Panc1 (cell line): ENCODE measurements around the gene ADARB1. TPM values are rescaled to one million over a fixed set of nuclear protein-coding genes. Genes with fewer than 3 reads are reported as not detected.
A peak's percentile ranks its signal among the peaks of the same experiment; 100 is the strongest.

Source experiments
- ATAC-seq: fragments of 200-7000 bp; cut with Tn5 transposase; 2 replicates; pipeline ENCODE4 v1.9.1; 2020; ENCODE audit warnings: mild to moderate bottlenecking, moderate library complexity
- BruUV-seq: library from RNA; stranded (reverse); fragments of 400-500 nt; replicated peaks from 2 replicates; lab custom pipeline; 2021; lab: Mats Ljungman, UMichigan
- CTCF ChIA-PET: fragments of 300-600 bp; sonication (Branson Sonifier 250); formaldehyde crosslinking; loops from one replicate; lab custom pipeline; 2022; ENCODE audit warnings: antibody characterized with exemption; lab: Charles Lee
- POLR2A ChIA-PET: fragments of 300-600 bp; sonication (Branson Sonifier 250); formaldehyde crosslinking; loops from one replicate; lab custom pipeline; 2022; ENCODE audit warnings: antibody characterized with exemption; lab: Charles Lee
- DNase-seq: peaks from one replicate; pipeline ENCODE4 v3.0.0-alpha.2; 2010; ENCODE audit warnings: low read depth, low spot score
- H3K27ac ChIP-seq: 2 replicates; pipeline ENCODE4 v1.5.1; 2011; ENCODE audit warnings: mild to moderate bottlenecking, low read length, inconsistent platforms
- H3K27me3 ChIP-seq: fragments of 200-500 bp; sonication (Bioruptor generic); 2 replicates; pipeline ENCODE4 v1.6.0; 2014; ENCODE audit warnings: low read length, inconsistent platforms; ENCODE audit not compliant: control insufficient read depth, insufficient read depth
- H3K36me3 ChIP-seq: fragments of 200-500 bp; sonication (Bioruptor generic); 2 replicates; pipeline ENCODE4 v1.5.1; 2014; ENCODE audit warnings: inconsistent platforms, mild to moderate bottlenecking, low read length, moderate library complexity; ENCODE audit not compliant: control insufficient read depth, insufficient read depth
- H3K4me1 ChIP-seq: 2 replicates; pipeline ENCODE4 v1.5.1; 2011; ENCODE audit warnings: inconsistent platforms, mild to moderate bottlenecking, low read length, moderate library complexity; ENCODE audit not compliant: control insufficient read depth, insufficient read depth
- H3K4me3 ChIP-seq, 2 experiments: 2 replicates each; pipeline ENCODE4 v1.5.1; 2011 to 2012; ENCODE audit warnings: low read depth in 2 of 2, low read length in 2 of 2, mild to moderate bottlenecking in 2 of 2, inconsistent platforms in 1 of 2, moderate library complexity in 1 of 2
- H3K9me3 ChIP-seq: fragments of 200-500 bp; sonication (Bioruptor generic); 2 replicates; pipeline ENCODE4 v1.5.1; 2014; ENCODE audit warnings: low read depth, mild to moderate bottlenecking, inconsistent platforms, low read length, moderate library complexity; ENCODE audit not compliant: control insufficient read depth, insufficient read depth
- POLR2AphosphoS5 ChIP-seq: IDR thresholded peaks from 2 replicates; pipeline ENCODE4 v1.6.1; 2012; ENCODE audit warnings: mild to moderate bottlenecking, low read depth, low read length, moderate library complexity
- SIN3A ChIP-seq: IDR thresholded peaks from 2 replicates; pipeline ENCODE4 v1.6.1; 2012; ENCODE audit warnings: low read depth, mild to moderate bottlenecking, low read length, moderate library complexity, borderline replicate concordance; ENCODE audit not compliant: insufficient read depth
- TCF7L2 ChIP-seq: IDR thresholded peaks from 2 replicates; pipeline ENCODE4 v1.6.1; 2011; ENCODE audit warnings: mild to moderate bottlenecking, low read depth, low read length, inconsistent platforms
- in situ Hi-C: cut with HindIII; loops from 2 replicates; pipeline ENCODE4 v1.10.0; 2016; ENCODE audit warnings: low sequenced_read_pairs, low pct_unique_long_range_greater_than_20kb
- intact Hi-C: fragments of 100-400 bp; cut with micrococcal nuclease; formaldehyde crosslinking; loops from one replicate; pipeline ENCODE4 v1.10.0; 2022; ENCODE audit not compliant: unreplicated experiment
- total RNA-seq: library from RNA; stranded (reverse); gene quantifications from one replicate; pipeline ENCODE4 v1.2.1, GENCODE V29; 2021; ENCODE audit not compliant: unreplicated experiment
- TF ChIP-seq, protein P1 (sequence below): fragments of 450-650 bp; IDR thresholded peaks from 2 replicates; pipeline ENCODE4 v1.5.1; 2017; ENCODE audit warnings: mild to moderate bottlenecking
- TF ChIP-seq, protein P2 (sequence below), 2 experiments: IDR thresholded peaks; 2 replicates each; pipeline ENCODE4 v1.6.1; 2011 to 2012; ENCODE audit warnings: low read depth in 2 of 2, control low read depth in 1 of 2, low read length in 1 of 2, mild to moderate bottlenecking in 1 of 2, moderate library complexity in 1 of 2; ENCODE audit not compliant: insufficient read depth in 1 of 2

The ADARB1 gene
- total RNA-seq, 1 experiment from 2014 or later = 15.0 TPM

DNA sequence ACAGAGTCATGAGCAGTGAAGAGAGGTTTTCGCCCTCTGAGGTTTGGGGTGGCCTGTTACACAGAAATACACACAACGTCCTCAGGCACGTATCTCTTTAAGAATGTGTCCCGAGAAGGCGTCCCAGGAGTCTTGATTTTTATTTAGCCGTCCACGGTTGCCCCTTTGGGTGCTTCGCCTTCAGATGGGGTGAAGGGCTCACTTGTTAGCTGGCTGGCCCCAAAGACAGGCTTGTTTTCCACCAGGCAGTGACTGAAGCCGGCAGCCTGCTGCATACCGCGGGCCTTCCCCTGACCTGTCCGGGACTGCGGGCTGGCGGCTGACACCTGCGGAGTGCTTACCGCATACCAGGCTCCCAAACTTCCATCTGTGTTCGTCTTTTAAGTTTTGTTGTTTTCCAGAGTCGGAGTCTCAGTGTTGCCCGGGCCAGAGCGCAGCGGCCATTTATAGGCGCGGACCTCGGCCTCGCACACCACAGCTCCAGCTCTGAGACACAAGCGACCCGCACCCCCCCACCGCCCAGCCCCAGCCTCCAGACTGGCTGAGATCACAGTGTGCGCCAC lies 1.6 kb upstream of the ADARB1 start:
- ChIA-PET POLR2A (interaction anchor here (0.7 kb wide), 1 partner anchor 30 kb away, joined by 3 read pairs; no protein-coding TSS in a partner anchor), CTCF (no interaction called here)
- TF ChIP-seq, protein P1, sequence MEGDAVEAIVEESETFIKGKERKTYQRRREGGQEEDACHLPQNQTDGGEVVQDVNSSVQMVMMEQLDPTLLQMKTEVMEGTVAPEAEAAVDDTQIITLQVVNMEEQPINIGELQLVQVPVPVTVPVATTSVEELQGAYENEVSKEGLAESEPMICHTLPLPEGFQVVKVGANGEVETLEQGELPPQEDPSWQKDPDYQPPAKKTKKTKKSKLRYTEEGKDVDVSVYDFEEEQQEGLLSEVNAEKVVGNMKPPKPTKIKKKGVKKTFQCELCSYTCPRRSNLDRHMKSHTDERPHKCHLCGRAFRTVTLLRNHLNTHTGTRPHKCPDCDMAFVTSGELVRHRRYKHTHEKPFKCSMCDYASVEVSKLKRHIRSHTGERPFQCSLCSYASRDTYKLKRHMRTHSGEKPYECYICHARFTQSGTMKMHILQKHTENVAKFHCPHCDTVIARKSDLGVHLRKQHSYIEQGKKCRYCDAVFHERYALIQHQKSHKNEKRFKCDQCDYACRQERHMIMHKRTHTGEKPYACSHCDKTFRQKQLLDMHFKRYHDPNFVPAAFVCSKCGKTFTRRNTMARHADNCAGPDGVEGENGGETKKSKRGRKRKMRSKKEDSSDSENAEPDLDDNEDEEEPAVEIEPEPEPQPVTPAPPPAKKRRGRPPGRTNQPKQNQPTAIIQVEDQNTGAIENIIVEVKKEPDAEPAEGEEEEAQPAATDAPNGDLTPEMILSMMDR = no peak
- TF ChIP-seq, protein P2, sequence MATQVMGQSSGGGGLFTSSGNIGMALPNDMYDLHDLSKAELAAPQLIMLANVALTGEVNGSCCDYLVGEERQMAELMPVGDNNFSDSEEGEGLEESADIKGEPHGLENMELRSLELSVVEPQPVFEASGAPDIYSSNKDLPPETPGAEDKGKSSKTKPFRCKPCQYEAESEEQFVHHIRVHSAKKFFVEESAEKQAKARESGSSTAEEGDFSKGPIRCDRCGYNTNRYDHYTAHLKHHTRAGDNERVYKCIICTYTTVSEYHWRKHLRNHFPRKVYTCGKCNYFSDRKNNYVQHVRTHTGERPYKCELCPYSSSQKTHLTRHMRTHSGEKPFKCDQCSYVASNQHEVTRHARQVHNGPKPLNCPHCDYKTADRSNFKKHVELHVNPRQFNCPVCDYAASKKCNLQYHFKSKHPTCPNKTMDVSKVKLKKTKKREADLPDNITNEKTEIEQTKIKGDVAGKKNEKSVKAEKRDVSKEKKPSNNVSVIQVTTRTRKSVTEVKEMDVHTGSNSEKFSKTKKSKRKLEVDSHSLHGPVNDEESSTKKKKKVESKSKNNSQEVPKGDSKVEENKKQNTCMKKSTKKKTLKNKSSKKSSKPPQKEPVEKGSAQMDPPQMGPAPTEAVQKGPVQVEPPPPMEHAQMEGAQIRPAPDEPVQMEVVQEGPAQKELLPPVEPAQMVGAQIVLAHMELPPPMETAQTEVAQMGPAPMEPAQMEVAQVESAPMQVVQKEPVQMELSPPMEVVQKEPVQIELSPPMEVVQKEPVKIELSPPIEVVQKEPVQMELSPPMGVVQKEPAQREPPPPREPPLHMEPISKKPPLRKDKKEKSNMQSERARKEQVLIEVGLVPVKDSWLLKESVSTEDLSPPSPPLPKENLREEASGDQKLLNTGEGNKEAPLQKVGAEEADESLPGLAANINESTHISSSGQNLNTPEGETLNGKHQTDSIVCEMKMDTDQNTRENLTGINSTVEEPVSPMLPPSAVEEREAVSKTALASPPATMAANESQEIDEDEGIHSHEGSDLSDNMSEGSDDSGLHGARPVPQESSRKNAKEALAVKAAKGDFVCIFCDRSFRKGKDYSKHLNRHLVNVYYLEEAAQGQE (IDR thresholded peaks at IDR 0.05; ENCODE audit: insufficient read depth in 1 of 2, low read depth in 2 of 2, low read length in 1 of 2) = no peak
- TF ChIP-seq POLR2AphosphoS5 (no peak), SIN3A (no peak), TCF7L2 (no peak)
- DNase-seq (no peak), ATAC-seq (no peak)
- intact Hi-C loops = no loop called here
- no peaks in the 10 kb centered on the region for H3K9me3 ChIP-seq
- peaks cover 11% of the 10 kb centered on the region for H3K4me1 ChIP-seq
- H3K4me3 ChIP-seq = no peak overlapping the region
- no peaks in the 10 kb centered on the region for H3K27me3 ChIP-seq
- no TSS peak for BruUV-seq
- in situ Hi-C loops = no loop called here
- no peak overlapping the region for H3K27ac ChIP-seq
- no peaks in the 10 kb centered on the region for H3K36me3 ChIP-seq

DNA sequence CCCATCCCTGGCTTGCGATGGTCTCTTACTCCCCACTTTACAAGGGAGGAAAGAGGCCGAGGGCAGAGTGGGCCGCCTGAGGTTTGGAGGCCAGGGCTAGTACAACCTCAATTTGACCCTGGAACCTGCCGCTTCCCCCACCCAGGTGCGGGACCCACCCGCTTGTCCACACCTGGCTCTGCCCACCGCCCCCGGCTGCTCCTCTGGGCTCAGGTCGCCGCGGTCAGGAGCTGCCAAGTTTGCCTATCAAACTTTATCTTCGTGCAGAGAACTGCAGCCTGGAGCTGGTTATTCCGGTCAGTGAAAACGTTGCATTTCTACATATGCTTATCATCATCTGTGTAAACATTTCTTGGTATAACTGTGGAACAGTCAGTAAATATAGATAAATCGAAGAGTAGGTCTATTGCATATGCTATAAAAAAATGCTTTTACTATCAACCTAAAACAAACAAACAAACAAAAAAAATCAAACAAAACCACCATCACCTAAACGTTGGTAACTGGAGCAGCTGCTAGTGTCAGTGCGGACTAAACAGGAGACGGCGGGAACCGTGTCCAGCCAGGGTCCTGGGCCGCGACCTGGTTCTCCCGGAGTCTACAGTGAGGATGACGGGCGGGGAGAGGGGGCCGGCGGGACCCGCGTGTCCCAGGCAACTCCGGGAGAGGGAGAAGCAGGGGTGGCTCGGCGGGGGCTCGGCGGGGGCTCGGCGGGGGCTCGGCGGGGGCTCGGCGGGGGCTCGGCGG lies 906 bp upstream of the ADARB1 start:
- Histone ChIP-seq H3K27me3 (no peaks in the 10 kb centered on the region), H3K36me3 (no peaks in the 10 kb centered on the region), H3K9me3 (no peaks in the 10 kb centered on the region), H3K4me3 (peak overlapping the region; percentile 53 to 62), H3K4me1 (peaks cover 11% of the 10 kb centered on the region), H3K27ac (peak overlapping the region; percentile 51)
- ChIA-PET CTCF (interaction anchor here (0.6 kb wide), 1 partner anchor 141 kb away, joined by 5 read pairs; no protein-coding TSS in a partner anchor), POLR2A (interaction anchor here (0.7 kb wide), 1 partner anchor 30 kb away, joined by 3 read pairs; no protein-coding TSS in a partner anchor)
- ATAC-seq = peak; percentile 52
- no TSS peak for BruUV-seq
- in situ Hi-C loops (no loop called here), intact Hi-C loops (no loop called here)
- TF ChIP-seq, protein P2 (IDR thresholded peaks at IDR 0.05; ENCODE audit: insufficient read depth in 1 of 2, low read depth in 2 of 2, low read length in 1 of 2) = no peak
- TF ChIP-seq POLR2AphosphoS5 = peak; percentile 39
- DNase-seq = no peak
